HuH-7 (cell line): ENCODE data around the gene PGBD5.

Experiments
- DNase-seq: peaks from one replicate; pipeline ENCODE4 v3.0.0; 2011; ENCODE audit warnings: low spot score

The PGBD5 gene

GRCh38 chr1:230348386-230349019, 77.6 kb downstream of the PGBD5 start:
- DNase-seq: no peak

- DNase-seq: no peak
Measured at GRCh38 chr1:230347896-230348295, 78.2 kb downstream of the PGBD5 start.

- no peak for DNase-seq
Measured at GRCh38 chr1:230345139-230345885, 80.8 kb downstream of the PGBD5 start.

DNA sequence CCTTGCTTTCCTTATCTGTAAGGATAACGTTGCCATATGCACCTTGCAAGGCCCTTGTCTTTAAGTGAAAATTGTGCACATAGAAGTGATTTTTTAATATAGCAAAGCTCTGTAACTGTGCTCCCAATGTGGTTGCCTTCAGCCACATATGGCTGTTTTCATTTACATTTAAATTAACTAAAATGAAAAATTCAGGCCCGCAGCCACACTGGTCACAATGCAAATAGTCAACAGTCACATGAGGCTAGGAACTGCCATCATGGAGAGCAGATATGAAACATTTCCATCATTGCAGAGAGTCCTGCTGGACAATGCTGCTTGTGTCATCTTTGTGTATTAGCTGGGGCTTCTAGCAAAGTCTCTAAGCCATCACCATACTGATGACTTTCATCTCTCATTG, 83.4 kb downstream of the PGBD5 start:
- no peak for DNase-seq

DNA sequence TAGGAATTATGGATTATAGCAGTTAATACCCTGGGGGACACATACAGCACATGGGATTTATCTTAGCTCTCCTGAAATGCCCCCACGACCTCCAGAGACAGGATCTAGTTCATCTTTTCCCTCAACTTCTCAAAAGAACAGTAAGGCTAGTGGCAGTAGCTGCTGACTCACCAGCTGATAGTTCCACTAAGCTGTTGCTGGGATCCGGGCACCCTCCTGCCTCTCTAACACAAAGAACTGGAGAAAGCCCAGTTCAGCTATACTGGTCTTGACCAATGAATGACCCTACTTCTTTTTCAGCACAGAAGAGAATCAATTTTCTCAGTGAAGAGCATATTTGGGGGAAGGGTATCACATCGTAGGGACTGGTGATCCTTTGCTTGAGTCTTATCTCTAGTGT, 84.1 kb downstream of the PGBD5 start:
- DNase-seq: no peak

DNA sequence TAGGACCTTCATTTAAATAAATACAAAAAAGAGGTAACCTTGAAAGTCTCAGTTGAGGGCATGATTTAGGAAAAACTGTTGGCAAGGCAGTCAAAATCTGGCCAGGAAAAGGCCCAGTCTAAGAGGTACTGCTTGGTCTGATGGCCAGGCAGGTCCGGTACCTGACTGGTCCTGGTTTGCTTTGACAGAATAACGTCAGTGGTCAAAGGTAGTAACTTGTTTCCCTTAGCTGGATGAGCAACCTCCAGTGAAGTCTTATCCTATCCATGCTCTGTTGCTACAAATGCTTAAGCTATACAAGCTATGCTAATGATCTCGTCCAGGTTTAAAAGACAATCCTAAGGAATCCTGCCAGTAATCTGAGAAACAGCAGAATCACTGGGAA, 85.0 kb downstream of the PGBD5 start:
- DNase-seq: no peak

DNA sequence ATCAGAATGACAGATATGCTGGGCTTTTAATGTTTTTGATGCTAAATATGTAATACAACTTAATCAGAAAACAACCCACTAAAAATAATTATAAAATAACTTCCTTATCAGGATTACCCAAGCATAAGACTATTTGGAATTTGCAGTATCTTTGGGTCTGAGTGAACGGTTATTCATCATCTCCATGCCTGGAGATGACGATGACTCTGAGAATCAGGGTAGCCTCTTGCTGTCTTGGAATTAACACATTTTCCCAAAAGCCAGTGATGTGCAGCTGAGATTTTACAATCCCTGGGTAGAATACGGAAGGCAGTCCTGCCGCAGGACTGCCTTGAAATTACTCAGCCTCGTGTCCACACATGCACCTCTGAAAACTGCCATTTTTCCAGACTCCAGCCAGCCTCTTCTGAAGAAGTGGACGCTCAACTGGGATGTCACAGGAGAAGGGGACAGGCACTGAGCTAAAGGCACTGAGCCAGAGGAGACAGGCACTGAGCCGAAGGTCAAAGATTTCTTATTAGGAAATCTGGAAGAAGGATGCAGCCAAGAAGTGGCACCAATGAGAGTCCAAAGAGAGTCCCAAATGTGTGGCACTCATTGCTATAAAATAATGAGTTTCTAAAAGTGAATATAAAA, 85.5 kb downstream of the PGBD5 start:
- DNase-seq: no peak

DNA sequence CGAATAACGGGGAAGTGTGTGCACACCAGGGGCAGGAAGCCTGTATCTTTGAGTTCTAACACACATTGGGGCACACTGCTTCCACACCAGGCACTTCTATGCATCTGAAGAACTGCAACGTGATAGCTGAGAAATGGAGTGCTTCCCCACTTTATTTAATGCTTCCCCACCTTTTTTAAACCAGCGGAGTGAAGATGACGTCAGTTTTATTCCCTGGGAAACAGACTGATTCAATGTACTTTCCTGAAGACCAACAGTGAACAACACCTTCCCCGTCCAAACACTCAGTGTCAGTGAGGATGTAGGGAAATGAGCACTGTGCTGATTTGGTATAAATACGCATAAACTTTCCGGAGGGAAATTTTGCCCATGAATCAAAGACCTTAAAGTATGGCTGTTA, 87.1 kb downstream of the PGBD5 start:
- no peak for DNase-seq

DNA sequence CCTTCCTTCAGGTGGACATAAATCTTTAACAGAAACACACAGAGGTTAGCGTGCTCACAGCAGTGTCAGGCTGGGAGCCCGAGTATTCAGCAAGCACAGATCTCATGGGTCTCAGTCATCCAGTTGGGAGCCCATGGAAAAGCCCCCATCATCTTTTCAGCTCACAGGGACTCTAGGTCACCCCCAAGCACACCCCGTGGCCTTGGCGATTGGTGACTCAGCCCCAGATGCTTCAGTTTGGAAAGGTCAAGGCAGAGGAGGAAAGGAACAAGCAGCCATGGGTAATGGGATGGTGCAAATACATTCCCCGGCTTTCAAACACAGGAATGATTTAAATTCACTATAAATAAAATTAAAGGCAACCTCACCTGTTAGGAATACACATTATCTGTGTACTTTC, 88.9 kb downstream of the PGBD5 start:
- DNase-seq: no peak

GRCh38 chr1:230335861-230336522, 90.1 kb downstream of the PGBD5 start:
- no peak for DNase-seq

GRCh38 chr1:230334447-230334837, 91.7 kb downstream of the PGBD5 start:
- DNase-seq: no peak

GRCh38 chr1:230333590-230334446, 92.3 kb downstream of the PGBD5 start:
- no peak for DNase-seq

DNA sequence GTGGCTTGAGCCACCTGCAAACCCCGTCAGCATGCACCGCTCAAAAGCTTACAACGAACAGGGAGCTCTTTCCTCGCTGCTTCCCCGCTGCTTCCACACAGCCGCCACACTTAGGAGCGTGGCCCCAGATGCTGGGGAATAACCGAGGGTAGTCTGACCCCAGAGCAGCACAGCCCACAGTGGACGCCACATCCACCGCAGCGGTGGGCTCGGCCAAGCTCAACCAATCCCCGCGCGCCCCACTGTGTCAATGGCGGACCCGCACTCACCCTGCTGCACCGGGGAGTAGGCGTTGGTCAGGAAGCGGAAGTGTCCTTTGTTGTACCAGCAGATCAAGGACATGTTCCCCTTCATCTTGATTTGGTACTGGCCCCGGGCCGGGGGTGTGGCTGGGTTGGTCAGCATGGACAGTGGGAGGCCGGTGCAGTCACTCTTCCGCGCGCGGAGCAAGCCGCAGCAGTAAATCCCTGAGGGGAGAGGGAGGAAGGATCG, 93.5 kb downstream of the PGBD5 start:
- DNase-seq: no peak

DNA sequence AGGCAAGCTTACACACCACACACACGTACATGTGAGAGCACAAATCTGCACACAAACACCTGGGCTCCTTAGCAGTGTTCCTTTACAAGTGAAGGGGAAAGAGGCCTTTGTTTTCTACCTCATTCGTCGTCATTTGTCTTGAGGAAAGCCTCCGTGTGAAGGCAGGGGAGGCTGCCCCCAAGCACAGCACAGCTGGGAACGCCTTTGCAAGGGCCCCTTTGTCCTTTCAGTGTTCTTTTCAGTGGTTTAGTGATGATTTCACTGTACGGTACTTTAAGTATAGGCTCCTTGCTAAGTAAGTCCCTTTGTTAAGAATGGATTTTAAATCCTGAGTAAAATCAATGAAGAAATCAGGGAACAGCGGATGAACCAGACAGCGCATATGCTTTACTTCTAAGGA, 94.1 kb downstream of the PGBD5 start:
- DNase-seq: no peak

DNA sequence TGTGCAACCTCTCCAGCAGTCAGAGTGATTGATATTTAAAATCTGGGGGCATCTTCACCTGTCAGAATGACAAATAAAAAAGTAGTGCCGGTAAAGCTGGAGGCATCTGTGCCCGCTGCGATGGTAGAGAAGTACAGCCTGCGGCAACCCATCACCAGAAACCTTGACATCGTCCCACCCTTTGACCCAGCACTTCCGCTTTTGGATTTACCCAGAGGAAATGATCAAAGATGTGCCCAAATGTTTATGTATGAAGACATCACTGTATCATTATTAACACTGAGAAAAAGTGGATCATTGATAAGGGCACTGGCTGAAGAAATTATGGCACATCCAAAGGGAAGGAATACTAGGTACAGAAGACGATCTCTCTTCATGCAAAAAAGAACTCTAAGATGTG, 96.0 kb downstream of the PGBD5 start:
- no peak for DNase-seq

GRCh38 chr1:230328342-230329015, 97.7 kb downstream of the PGBD5 start:
- no peak for DNase-seq

- no peak for DNase-seq
Measured at GRCh38 chr1:230327892-230328284, 98.2 kb downstream of the PGBD5 start.

GRCh38 chr1:230326971-230327891, 98.9 kb downstream of the PGBD5 start:
- DNase-seq: peak; percentile 45

GRCh38 chr1:230323686-230324085, 102.4 kb downstream of the PGBD5 start:
- no peak for DNase-seq

DNA sequence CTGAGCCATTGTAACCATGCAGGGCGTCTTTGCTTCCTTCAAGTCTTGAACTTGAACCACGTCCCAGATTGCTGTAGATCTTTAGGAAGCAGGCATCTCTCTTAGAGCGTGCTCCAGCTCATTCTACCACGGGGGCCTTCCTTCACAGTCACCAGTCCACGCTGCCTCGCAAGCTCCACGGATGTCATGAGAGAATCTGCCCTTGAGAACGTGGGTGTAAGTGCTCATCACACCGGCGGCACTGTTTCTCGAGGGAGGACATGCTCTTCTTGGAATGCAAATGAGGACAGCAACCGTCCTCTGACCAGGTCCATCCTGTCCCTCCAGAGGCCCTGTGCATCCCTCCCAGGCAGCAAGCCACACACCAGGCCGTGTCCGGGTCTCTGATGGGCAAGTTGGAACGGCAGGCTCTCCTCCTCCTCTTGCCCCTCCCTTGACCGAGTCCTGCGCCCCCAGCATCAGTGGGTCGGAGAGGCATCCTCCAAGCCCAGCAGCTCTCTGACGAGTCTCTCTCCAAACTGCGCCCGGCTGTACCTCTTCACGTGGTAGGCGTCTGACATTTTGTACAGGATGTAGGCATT, 103.1 kb downstream of the PGBD5 start:
- DNase-seq: no peak
